Mammary epithelial cell (primary cell): ENCODE results near the gene PADI2.

Experiments
- CTCF ChIP-seq, 2 donors: IDR thresholded peaks in 1 of 2; conservative IDR thresholded peaks in 1 of 2; 2 replicates each; pipeline ENCODE4 v1.5.1; 2011 to 2012; ENCODE audit warnings: inconsistent platforms in 2 of 2, low read length in 2 of 2, mild to moderate bottlenecking in 2 of 2, control low read depth in 1 of 2, low read depth in 1 of 2; ENCODE audit not compliant: insufficient read depth in 1 of 2; ENCODE audit errors: extremely low read depth in 1 of 2
- EZH2 ChIP-seq: IDR thresholded peaks from 2 replicates; pipeline ENCODE4 v1.6.1; 2012; ENCODE audit warnings: low read length, inconsistent platforms, borderline replicate concordance

GRCh38 chr1:17061486-17061885 lies 57.8 kb downstream of the PADI2 start:
- no peak for TF ChIP-seq EZH2
- TF ChIP-seq CTCF (conservative IDR thresholded peaks at IDR 0.05 in 1 of 2, IDR thresholded peaks at IDR 0.05 in 1 of 2; ENCODE audit: extremely low read depth in 1 of 2, insufficient read depth in 1 of 2, low read depth in 1 of 2, low read length in 2 of 2) = no peak
